ENCODE measurements around the gene RTN4.

Gene RTN4

GRCh38 chr2:54969295-54969939 lies 80.8 kb downstream of the RTN4 start:
- Histone ChIP-seq H3K9ac (ENCODE audit: low read depth, low read length) (no peak overlapping the region), H2AFZ (ENCODE audit: low read depth, low read length) (no peak overlapping the region), H3K4me3 (ENCODE audit: low read depth in 1 of 2, low read length in 2 of 2) (no peak overlapping the region), H3K4me2 (ENCODE audit: insufficient read depth, low read length) (no peak overlapping the region), H3K27ac (ENCODE audit: low read length) (0 out of 2 replicates have a peak overlapping the region, but pooled peaks have one; percentile 16), H3K27me3 (ENCODE audit: insufficient read depth, low read length, poor library complexity) (no peaks in the 10 kb centered on the region), H3K4me1 (ENCODE audit: insufficient read depth, low read length) (no peaks in the 10 kb centered on the region), H3K79me2 (ENCODE audit: insufficient read depth, low read length) (0 out of 2 replicates have a peak, but pooled peaks cover 2% of the 10 kb centered on the region), H4K20me1 (ENCODE audit: insufficient read depth, low read length) (peaks cover 20% of the 10 kb centered on the region; the same call in 1 of the 2 replicates), H3K9me3 (ENCODE audit: insufficient read depth, low read length, severe bottlenecking) (no peaks in the 10 kb centered on the region), H3K36me3 (ENCODE audit: insufficient read depth, low read length) (peaks cover 64% of the 10 kb centered on the region)
- ATAC-seq (ENCODE audit: insufficient read depth, low read depth) = no peak
- TF ChIP-seq CTCF (IDR thresholded peaks at IDR 0.05; ENCODE audit: borderline replicate concordance, extremely low read depth, low read length, poor library complexity, severe bottlenecking) = no peak
- DNase-seq = no peak

GRCh38 chr2:54968561-54969218 lies 81.6 kb downstream of the RTN4 start:
- H2AFZ ChIP-seq (ENCODE audit: low read depth, low read length) = no peak overlapping the region
- 0 out of 2 replicates have a peak, but pooled peaks cover 2% of the 10 kb centered on the region for H3K79me2 ChIP-seq (ENCODE audit: insufficient read depth, low read length)
- H3K27me3 ChIP-seq (ENCODE audit: insufficient read depth, low read length, poor library complexity) = no peaks in the 10 kb centered on the region
- peaks cover 19% of the 10 kb centered on the region; the same call in 1 of the 2 replicates for H4K20me1 ChIP-seq (ENCODE audit: insufficient read depth, low read length)
- no peaks in the 10 kb centered on the region for H3K9me3 ChIP-seq (ENCODE audit: insufficient read depth, low read length, severe bottlenecking)
- TF ChIP-seq CTCF (IDR thresholded peaks at IDR 0.05; ENCODE audit: borderline replicate concordance, extremely low read depth, low read length, poor library complexity, severe bottlenecking) (no peak), EZH2 (IDR thresholded peaks at IDR 0.05; ENCODE audit: borderline replicate concordance, low read depth, low read length, severe bottlenecking) (no peak)
- no peak overlapping the region for H3K4me3 ChIP-seq (ENCODE audit: low read depth in 1 of 2, low read length in 2 of 2)
- H3K4me1 ChIP-seq (ENCODE audit: insufficient read depth, low read length) = no peaks in the 10 kb centered on the region
- ATAC-seq (ENCODE audit: insufficient read depth, low read depth) (peak; percentile 11; the same call in 1 of the 3 replicates), DNase-seq (no peak)
- no peak overlapping the region for H3K27ac ChIP-seq (ENCODE audit: low read length)
- H3K4me2 ChIP-seq (ENCODE audit: insufficient read depth, low read length) = no peak overlapping the region
- peaks cover 58% of the 10 kb centered on the region for H3K36me3 ChIP-seq (ENCODE audit: insufficient read depth, low read length)
- no peak overlapping the region for H3K9ac ChIP-seq (ENCODE audit: low read depth, low read length)

GRCh38 chr2:54967759-54968365 lies 82.4 kb downstream of the RTN4 start:
- no peak for DNase-seq
- no peaks in the 10 kb centered on the region for H3K79me2 ChIP-seq (ENCODE audit: insufficient read depth, low read length)
- ATAC-seq (ENCODE audit: insufficient read depth, low read depth) = peak; percentile 28; the same call in 1 of the 3 replicates

More at GRCh38 chr2:54967759-54968365, 82.4 kb downstream of the RTN4 start:
- H3K4me1 ChIP-seq (ENCODE audit: insufficient read depth, low read length) = no peaks in the 10 kb centered on the region
- H3K4me3 ChIP-seq (ENCODE audit: low read depth in 1 of 2, low read length in 2 of 2) = no peak overlapping the region
- H3K9me3 ChIP-seq (ENCODE audit: insufficient read depth, low read length, severe bottlenecking) = no peaks in the 10 kb centered on the region
- H3K27ac ChIP-seq (ENCODE audit: low read length) = no peak overlapping the region
- no peaks in the 10 kb centered on the region for H3K27me3 ChIP-seq (ENCODE audit: insufficient read depth, low read length, poor library complexity)
- H3K4me2 ChIP-seq (ENCODE audit: insufficient read depth, low read length) = no peak overlapping the region
- no peak overlapping the region for H2AFZ ChIP-seq (ENCODE audit: low read depth, low read length)
- peaks cover 49% of the 10 kb centered on the region for H3K36me3 ChIP-seq (ENCODE audit: insufficient read depth, low read length)
- H3K9ac ChIP-seq (ENCODE audit: low read depth, low read length) = no peak overlapping the region
- TF ChIP-seq EZH2 (IDR thresholded peaks at IDR 0.05; ENCODE audit: borderline replicate concordance, low read depth, low read length, severe bottlenecking) (no peak), CTCF (IDR thresholded peaks at IDR 0.05; ENCODE audit: borderline replicate concordance, extremely low read depth, low read length, poor library complexity, severe bottlenecking) (no peak)
- peaks cover 14% of the 10 kb centered on the region; the same call in 1 of the 2 replicates for H4K20me1 ChIP-seq (ENCODE audit: insufficient read depth, low read length)
